Liver (tissue), 9 donors: ENCODE data around the gene ECE1. TPM values are rescaled to one million over a fixed set of nuclear protein-coding genes. Genes with fewer than 3 reads are reported as not detected.

Experiments
- DNase-seq: peaks from one replicate; pipeline ENCODE4 v3.0.0-alpha.2; 2017; ENCODE audit warnings: low spot score
- H3K27ac ChIP-seq, 2 donors: one replicate each; pipeline ENCODE4 v1.7.0; 2013; ENCODE audit warnings: inconsistent platforms in 2 of 2, low read length in 2 of 2, control low read depth in 1 of 2, low read depth in 1 of 2, mild to moderate bottlenecking in 1 of 2
- H3K27me3 ChIP-seq, 4 donors: one replicate each; pipeline versions ENCODE4 v1.6.1 to v1.7.0; 2013; ENCODE audit warnings: low read length in 3 of 4, inconsistent platforms in 1 of 4, mild to moderate bottlenecking in 1 of 4, moderate library complexity in 1 of 4; ENCODE audit not compliant: control insufficient read depth in 4 of 4, insufficient read depth in 4 of 4
- H3K36me3 ChIP-seq, 4 donors: one replicate each; pipeline versions ENCODE4 v1.6.1 to v1.7.0; 2013; ENCODE audit warnings: low read length in 3 of 4, mild to moderate bottlenecking in 3 of 4, low read depth in 1 of 4, moderate library complexity in 1 of 4; ENCODE audit not compliant: control insufficient read depth in 4 of 4, insufficient read depth in 3 of 4
- H3K4me1 ChIP-seq, 4 donors: one replicate each; pipeline versions ENCODE4 v1.6.1 to v1.7.0; 2013; ENCODE audit warnings: low read length in 3 of 4, mild to moderate bottlenecking in 3 of 4, moderate library complexity in 1 of 4; ENCODE audit not compliant: control insufficient read depth in 4 of 4, insufficient read depth in 4 of 4
- H3K4me3 ChIP-seq, 3 donors: one replicate each; pipeline versions ENCODE4 v1.6.1 to v1.7.0; 2013; ENCODE audit warnings: low read length in 3 of 3, control low read depth in 1 of 3, low read depth in 1 of 3, mild to moderate bottlenecking in 1 of 3
- H3K9ac ChIP-seq, 2 donors: one replicate each; pipeline ENCODE4 v1.7.0; 2013; ENCODE audit warnings: low read length in 2 of 2, mild to moderate bottlenecking in 2 of 2, moderate library complexity in 2 of 2, control low read depth in 1 of 2, low read depth in 1 of 2
- H3K9me3 ChIP-seq, 4 donors: one replicate each; pipeline versions ENCODE4 v1.6.1 to v1.7.0; 2013; ENCODE audit warnings: low read length in 3 of 4; ENCODE audit not compliant: control insufficient read depth in 4 of 4
- ATF3 ChIP-seq: IDR thresholded peaks from 2 replicates; pipeline ENCODE4 v1.6.1; 2016; ENCODE audit warnings: antibody characterized with exemption
- CTCF ChIP-seq: fragments of 150-350 bp; IDR thresholded peaks from 2 replicates; pipeline ENCODE4 v1.5.1; 2017; ENCODE audit warnings: improper control_type of control experiment, low read depth, low read length; ENCODE audit not compliant: missing input control
- EGR1 ChIP-seq, 2 donors: IDR thresholded peaks; 2 replicates each; pipeline ENCODE4 v1.6.1; 2016 to 2018; ENCODE audit warnings: antibody characterized with exemption in 2 of 2, low read depth in 2 of 2
- FOXA1 ChIP-seq: IDR thresholded peaks from 2 replicates; pipeline ENCODE4 v1.6.1; 2016; ENCODE audit warnings: antibody characterized with exemption
- FOXA2 ChIP-seq: IDR thresholded peaks from 2 replicates; pipeline ENCODE4 v1.6.1; 2016; ENCODE audit warnings: antibody characterized with exemption
- GABPA ChIP-seq, 2 donors: IDR thresholded peaks in 1 of 2; conservative IDR thresholded peaks in 1 of 2; 2 replicates each; pipeline ENCODE4 v1.6.1; 2016; ENCODE audit warnings: antibody characterized with exemption in 2 of 2, mild to moderate bottlenecking in 1 of 2, moderate library complexity in 1 of 2
- HNF4A ChIP-seq, 2 donors: conservative IDR thresholded peaks; 2 replicates each; pipeline ENCODE4 v1.6.1; 2016; ENCODE audit warnings: antibody characterized with exemption in 2 of 2, mild to moderate bottlenecking in 2 of 2
- HNF4G ChIP-seq: IDR thresholded peaks from 2 replicates; pipeline ENCODE4 v1.6.1; 2016; ENCODE audit warnings: antibody characterized with exemption
- JUND ChIP-seq, 2 donors: IDR thresholded peaks; 2 replicates each; pipeline ENCODE4 v1.6.1; 2016; ENCODE audit warnings: antibody characterized with exemption in 2 of 2
- MAX ChIP-seq: IDR thresholded peaks from 2 replicates; pipeline ENCODE4 v1.6.1; 2016; ENCODE audit warnings: antibody characterized with exemption
- NR2F2 ChIP-seq: IDR thresholded peaks from 2 replicates; pipeline ENCODE4 v1.6.1; 2016; ENCODE audit warnings: antibody characterized with exemption
- RAD21 ChIP-seq, 2 donors: IDR thresholded peaks; 2 replicates each; pipeline ENCODE4 v1.6.1; 2016; ENCODE audit warnings: antibody characterized with exemption in 2 of 2, mild to moderate bottlenecking in 2 of 2
- REST ChIP-seq: IDR thresholded peaks from 2 replicates; pipeline ENCODE4 v1.6.1; 2016; ENCODE audit warnings: antibody characterized with exemption, mild to moderate bottlenecking
- RXRA ChIP-seq, 2 donors: IDR thresholded peaks; 2 replicates each; pipeline ENCODE4 v1.6.1; 2017 to 2018; ENCODE audit warnings: antibody characterized with exemption in 2 of 2, mild to moderate bottlenecking in 1 of 2
- SP1 ChIP-seq: IDR thresholded peaks from 2 replicates; pipeline ENCODE4 v1.6.1; 2018; ENCODE audit warnings: antibody characterized with exemption, mild to moderate bottlenecking
- TAF1 ChIP-seq: conservative IDR thresholded peaks from 2 replicates; pipeline ENCODE4 v1.6.1; 2016; ENCODE audit warnings: antibody characterized with exemption, mild to moderate bottlenecking
- YY1 ChIP-seq: IDR thresholded peaks from 2 replicates; pipeline ENCODE4 v1.6.1; 2016; ENCODE audit warnings: antibody characterized with exemption, mild to moderate bottlenecking
- ZBTB33 ChIP-seq: IDR thresholded peaks from 2 replicates; pipeline ENCODE4 v1.6.1; 2016; ENCODE audit warnings: antibody characterized with exemption
- WGBS: extraction: QIAGEN DNeasy Blood & Tissue Kit; methylation state at CpG from one replicate; pipeline ENCODE4 v1.1.7; 2013; 5-methylcytosine and 5-hydroxymethylcytosine counted together
- polyA plus RNA-seq, 2 donors: library from polyadenylated mRNA; stranded (reverse) in 1 of 2; unstranded in 1 of 2; fragments of 200-250 nt in 1 of 2; fragments of >200 nt in 1 of 2; fragmentation: Nextera tagmentation in 1 of 2; extraction: Ambion mirVana in 1 of 2; gene quantifications; one replicate each; pipeline versions ENCODE4 v1.2.1 to v1.2.3, GENCODE V29; 2013 to 2015
- total RNA-seq, 2 donors: library from RNA; depleted of rRNA; stranded (reverse); fragments of >200 nt; gene quantifications; one replicate each; pipeline ENCODE4 v1.2.3, GENCODE V29; 2014
- donor health status: healthy.
- donor health status: healthy.
- donor health status: healthy.
- donor health status: healthy.
- donor health status: healthy.

The ECE1 gene
- total and polyA plus RNA-seq, 4 donors = 29.3 to 46.4 (median 39.6) TPM

GRCh38 chr1:21323091-21323490, 32.8 kb upstream of the ECE1 start:
- H3K9me3 ChIP-seq = no peaks in the 10 kb centered on the region
- DNase-seq = no peak
- H3K4me3 ChIP-seq = no peak overlapping the region
- H3K27me3 ChIP-seq = no peaks in the 10 kb centered on the region
- H3K27ac ChIP-seq = peak overlapping the region in 1 of 2 donors; percentile 40
- WGBS = 65% methylated on average over 7 of the region's 7 CpGs
- TF ChIP-seq NR2F2 (peak; percentile 37), HNF4A (conservative IDR thresholded peaks at IDR 0.05) (no peak)
- H3K9ac ChIP-seq = no peak overlapping the region
- peaks cover 13 to 41% (median 31%) of the 10 kb centered on the region in 4 donors for H3K4me1 ChIP-seq
- peaks cover 0 to 2% (median 0%) of the 10 kb centered on the region in 4 donors for H3K36me3 ChIP-seq

- no peak for DNase-seq
- Histone ChIP-seq H3K4me1 (peaks cover 13 to 38% (median 30%) of the 10 kb centered on the region in 4 donors), H3K9ac (no peak overlapping the region), H3K27ac (peak overlapping the region; percentile 23 to 40), H3K36me3 (peaks cover 0 to 2% (median 0%) of the 10 kb centered on the region in 4 donors), H3K9me3 (no peaks in the 10 kb centered on the region), H3K27me3 (no peaks in the 10 kb centered on the region), H3K4me3 (no peak overlapping the region)
- TF ChIP-seq EGR1 (IDR thresholded peaks at IDR 0.05; ENCODE audit: low read depth in 2 of 2) (no peak), FOXA1 (no peak), RAD21 (IDR thresholded peaks at IDR 0.05) (no peak), ZBTB33 (no peak), TAF1 (no peak), GABPA (IDR thresholded peaks at IDR 0.05 in 1 of 2, conservative IDR thresholded peaks at IDR 0.05 in 1 of 2) (no peak), FOXA2 (no peak), YY1 (no peak), RXRA (IDR thresholded peaks at IDR 0.05) (no peak), ATF3 (no peak), HNF4G (no peak), JUND (IDR thresholded peaks at IDR 0.05) (no peak), MAX (no peak), HNF4A (conservative IDR thresholded peaks at IDR 0.05) (no peak), CTCF (no peak), SP1 (no peak), REST (no peak), NR2F2 (no peak)
- WGBS = 72% methylated on average over 6 of the region's 6 CpGs
These were observed 32.4 kb upstream of the ECE1 start for GRCh38 chr1:21322681-21323016.
